Spleen (tissue), 11 donors: ENCODE results near the gene CIDEC. TPM values are rescaled to one million over a fixed set of nuclear protein-coding genes. Genes with fewer than 3 reads are reported as not detected.
"Not testable (repeated sequence)": the region's sequence is repeated elsewhere in the genome, so short reads cannot be mapped to it uniquely, and the experiment has no call there.

Experiments
- DNase-seq: peaks from one replicate; pipeline ENCODE4 v3.0.0-alpha.2; 2020
- H3K27ac ChIP-seq, 8 donors: fragments of 200-600 bp; sonication (generic) in 7 of 8; 1 replicate in 4 of 8; 2 replicates in 4 of 8; pipeline versions ENCODE4 v1.5.0 to v1.8.0; 2016 to 2021; ENCODE audit warnings: inconsistent platforms in 4 of 8, mild to moderate bottlenecking in 4 of 8, moderate library complexity in 1 of 8
- H3K27me3 ChIP-seq, 7 donors: fragments of 200-600 bp; sonication (generic) in 6 of 7; replicated peaks in 1 of 7; 1 replicate in 4 of 7; 2 replicates in 3 of 7; pipeline versions ENCODE4 v1.5.0 to v1.8.0; 2016 to 2021; ENCODE audit warnings: inconsistent platforms in 3 of 7, mild to moderate bottlenecking in 1 of 7
- H3K36me3 ChIP-seq, 6 donors: fragments of 200-600 bp; sonication (generic) in 5 of 6; 1 replicate in 4 of 6; 2 replicates in 2 of 6; pipeline versions ENCODE4 v1.5.0 to v1.8.0; 2016 to 2021; ENCODE audit warnings: inconsistent platforms in 2 of 6
- H3K4me1 ChIP-seq, 6 donors: fragments of 200-600 bp; sonication (generic) in 5 of 6; 1 replicate in 3 of 6; 2 replicates in 3 of 6; pipeline versions ENCODE4 v1.5.0 to v1.8.0; 2016 to 2021; ENCODE audit warnings: inconsistent platforms in 3 of 6
- H3K4me3 ChIP-seq, 8 donors: fragments of 200-600 bp; sonication (generic) in 7 of 8; 1 replicate in 4 of 8; 2 replicates in 4 of 8; pipeline versions ENCODE4 v1.5.0 to v1.8.0; 2016 to 2021; ENCODE audit warnings: inconsistent platforms in 4 of 8, mild to moderate bottlenecking in 4 of 8, moderate library complexity in 2 of 8
- H3K9me3 ChIP-seq, 8 donors: fragments of 200-600 bp; sonication (generic) in 7 of 8; 1 replicate in 4 of 8; 2 replicates in 4 of 8; pipeline versions ENCODE4 v1.5.0 to v1.8.0; 2016 to 2021; ENCODE audit warnings: inconsistent platforms in 4 of 8
- CTCF ChIP-seq, 11 experiments: fragments of 200-600 bp in 7 of 11; fragments of 450-650 bp in 4 of 11; sonication (generic) in 4 of 11; IDR thresholded peaks in 8 of 11; conservative IDR thresholded peaks in 3 of 11; 1 replicate in 7 of 11; 2 replicates in 4 of 11; pipeline versions ENCODE4 v1.4.0 to v1.8.0; 2016 to 2021; ENCODE audit warnings: antibody characterized with exemption in 11 of 11, inconsistent platforms in 4 of 11, mild to moderate bottlenecking in 1 of 11
- POLR2A ChIP-seq, 3 donors: fragments of 450-650 bp; IDR thresholded peaks; one replicate each; pipeline ENCODE4 v1.5.1; 2017; ENCODE audit warnings: antibody characterized with exemption in 3 of 3, mild to moderate bottlenecking in 1 of 3
- POLR2AphosphoS5 ChIP-seq, 3 donors: sonication (generic); formaldehyde crosslinking; IDR thresholded peaks; one replicate each; pipeline ENCODE4 v1.5.1; 2017; ENCODE audit warnings: antibody characterized with exemption in 3 of 3
- WGBS, 5 donors: extraction: QIAGEN DNeasy Blood & Tissue Kit in 3 of 5; methylation state at CpG; one replicate each; pipeline versions ENCODE4 v1.1.5 to v1.1.7; 2013 to 2018; 5-methylcytosine and 5-hydroxymethylcytosine counted together
- intact Hi-C: fragments of 100-400 bp; cut with DNase I; formaldehyde crosslinking; loops from one replicate; pipeline ENCODE4 v1.15.0; 2023; ENCODE audit warnings: low total_unique reads
- polyA plus RNA-seq, 3 donors: library from polyadenylated mRNA; stranded (reverse); fragments of 200-250 nt; gene quantifications; one replicate each; pipeline ENCODE4 v1.2.1, GENCODE V29; 2013
- total RNA-seq, 7 donors: library from RNA; depleted of rRNA in 3 of 7; stranded (reverse); fragments of >200 nt in 3 of 7; fragmentation: NEBNext Ultra II Directional in 4 of 7; extraction: Animal tissue kit (Norgen Biotek cat#: 25700) in 4 of 7; gene quantifications; one replicate each; pipeline versions ENCODE4 v1.1.0 to v1.2.1, GENCODE V29; 2016 to 2021
- donor health status: healthy with polysubstance abuse.
- donor health status: DM: no; HTN: no; CAD: no; lungs with moderate emphysema.
- donor health status: DM: no; HTN: no; CAD: no.
- donor health status: Bipolar disorder and iron deficiency.
- donor health status: healthy.
- donor health status: DM: no; HTN: no; CAD: no.
- donor health status: DM: yes; HTN: yes; CAD: no.

Gene CIDEC
- total and polyA plus RNA-seq, 10 donors = 0.13 to 0.24 TPM; not detected in 8

DNA sequence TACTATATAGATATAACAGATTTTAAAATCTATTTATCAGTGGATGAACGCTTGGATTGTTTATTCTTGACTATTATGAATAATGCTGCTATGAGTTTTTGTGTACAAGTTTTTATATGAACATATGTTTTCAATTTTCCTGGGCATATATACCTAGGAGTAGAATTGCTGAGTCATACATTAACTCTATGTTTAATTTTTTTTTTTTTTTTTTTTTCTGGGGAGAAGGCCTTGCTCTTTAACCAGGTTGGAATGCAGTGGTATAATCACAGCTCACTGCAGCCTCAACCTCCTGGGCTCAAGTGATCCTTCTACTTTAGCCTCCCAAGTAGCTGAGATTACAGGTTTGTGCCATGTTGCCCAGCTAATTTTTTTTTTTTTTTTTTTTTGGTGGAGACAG is 9.1 kb downstream of the CIDEC start:
- Histone ChIP-seq H3K4me3 (no peak overlapping the region), H3K36me3 (no peaks in the 10 kb centered on the region), H3K27me3 (no peaks in the 10 kb centered on the region), H3K4me1 (no peaks in the 10 kb centered on the region), H3K9me3 (no peaks in the 10 kb centered on the region), H3K27ac (no peak overlapping the region)
- WGBS, 5 donors = 47 to 100% (median 96%) methylated on average over 1 of the region's 1 CpG
- no peak for TF ChIP-seq CTCF (IDR thresholded peaks at IDR 0.05 in 8 of 11, conservative IDR thresholded peaks at IDR 0.05 in 3 of 11)
- TF ChIP-seq POLR2AphosphoS5 (IDR thresholded peaks at IDR 0.05) = no peak
- no peak for TF ChIP-seq POLR2A (IDR thresholded peaks at IDR 0.05)
- intact Hi-C loops = no loop called here
- no peak for DNase-seq

DNA sequence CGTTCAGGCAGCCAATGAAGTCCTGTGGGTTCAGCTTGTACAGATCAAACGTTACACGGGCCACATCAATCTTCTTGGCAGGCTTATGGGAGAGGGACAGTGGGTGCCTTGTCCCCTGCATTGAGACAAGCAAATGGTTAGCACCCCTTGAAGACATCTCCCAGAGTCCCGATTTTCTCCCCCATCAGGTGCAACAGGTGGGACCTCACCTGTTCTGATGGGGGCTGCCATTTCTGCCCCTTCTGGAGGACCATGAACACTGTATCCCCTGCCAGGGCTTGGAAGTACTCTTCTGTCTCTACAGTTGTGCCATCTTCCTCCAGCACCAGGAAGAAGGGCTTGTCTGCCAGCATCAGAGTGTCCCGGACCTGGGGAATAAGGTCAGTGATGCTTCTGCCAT is 10.1 kb downstream of the CIDEC start:
- H3K4me3 ChIP-seq = no peak overlapping the region
- intact Hi-C loops = no loop called here
- H3K36me3 ChIP-seq = no peaks in the 10 kb centered on the region
- WGBS, 5 donors = 62 to 90% (median 78%) methylated on average over 4 to 5 of the region's 5 CpGs
- no peaks in the 10 kb centered on the region for H3K27me3 ChIP-seq
- peak; percentile 27 for DNase-seq
- H3K27ac ChIP-seq = no peak overlapping the region
- no peaks in the 10 kb centered on the region for H3K9me3 ChIP-seq
- TF ChIP-seq CTCF (IDR thresholded peaks at IDR 0.05 in 8 of 11, conservative IDR thresholded peaks at IDR 0.05 in 3 of 11) (no peak), POLR2AphosphoS5 (IDR thresholded peaks at IDR 0.05) (no peak), POLR2A (IDR thresholded peaks at IDR 0.05) (no peak)
- peaks cover 0 to 2% (median under 1%) of the 10 kb centered on the region in 6 donors for H3K4me1 ChIP-seq

DNA sequence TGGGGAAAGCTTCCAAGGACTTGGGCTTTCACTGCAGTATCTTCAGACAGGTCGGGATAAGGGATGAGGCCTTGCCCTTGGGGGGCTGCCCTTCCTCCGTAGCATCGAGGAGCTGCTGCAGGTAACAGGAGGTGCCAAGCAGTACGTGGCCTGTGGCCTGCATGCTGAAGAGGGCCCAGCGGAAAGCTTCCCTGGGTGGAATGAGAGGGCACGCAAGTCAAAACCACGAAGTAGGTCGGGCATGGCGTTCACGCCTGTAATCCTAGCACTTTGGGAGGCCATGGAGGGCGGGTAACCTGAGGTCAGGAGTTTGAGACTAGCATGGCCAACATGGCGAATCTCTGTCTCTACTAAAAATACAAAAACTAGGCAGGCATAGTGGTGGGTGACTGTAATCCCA is 12.9 kb downstream of the CIDEC start:
- intact Hi-C loops = no loop called here

GRCh38 chr3:9866639-9867038 is 13.4 kb downstream of the CIDEC start:
- no peak overlapping the region for H3K4me3 ChIP-seq
- H3K36me3 ChIP-seq = no peaks in the 10 kb centered on the region
- WGBS, 5 donors = 89 to 97% (median 94%) methylated on average over 6 to 8 of the region's 8 CpGs
- no peak for DNase-seq
- H3K27me3 ChIP-seq = peaks cover 0 to 16% (median 0%) of the 10 kb centered on the region in 7 donors
- no peaks in the 10 kb centered on the region for H3K9me3 ChIP-seq
- TF ChIP-seq POLR2A (IDR thresholded peaks at IDR 0.05) (no peak), POLR2AphosphoS5 (IDR thresholded peaks at IDR 0.05) (no peak), CTCF (IDR thresholded peaks at IDR 0.05 in 8 of 11, conservative IDR thresholded peaks at IDR 0.05 in 3 of 11) (no peak)
- peaks cover 0 to 29% (median 16%) of the 10 kb centered on the region in 6 donors for H3K4me1 ChIP-seq
- intact Hi-C loops = no loop called here
- H3K27ac ChIP-seq = no peak overlapping the region

More for the DNA sequence above, 12.9 kb downstream of the CIDEC start:
- no peak overlapping the region for H3K4me3 ChIP-seq
- H3K4me1 ChIP-seq = peaks cover 0 to 28% (median 16%) of the 10 kb centered on the region in 6 donors
- H3K9me3 ChIP-seq = no peaks in the 10 kb centered on the region
- DNase-seq = peak; percentile 56
- peaks cover 0 to 15% (median 0%) of the 10 kb centered on the region in 7 donors for H3K27me3 ChIP-seq
- no peak for TF ChIP-seq POLR2AphosphoS5 (IDR thresholded peaks at IDR 0.05)
- no peak for TF ChIP-seq POLR2A (IDR thresholded peaks at IDR 0.05)
- no peak for TF ChIP-seq CTCF (IDR thresholded peaks at IDR 0.05 in 8 of 11, conservative IDR thresholded peaks at IDR 0.05 in 3 of 11)
- no peaks in the 10 kb centered on the region for H3K36me3 ChIP-seq
- H3K27ac ChIP-seq = no peak overlapping the region
- 81 to 90% (median 86%) methylated on average over 12 of the region's 12 CpGs for WGBS, 5 donors

GRCh38 chr3:9865125-9865637 is 14.9 kb downstream of the CIDEC start:
- DNase-seq = peak; percentile 18
- H3K36me3 ChIP-seq, H3K9me3 ChIP-seq, H3K4me3 ChIP-seq, intact Hi-C loops: not testable (repeated sequence)
- WGBS, 5 donors = 87 to 91% (median 89%) methylated on average over 10 of the region's 10 CpGs
- Histone ChIP-seq H3K4me1 (peaks cover 0 to 29% (median 16%) of the 10 kb centered on the region in 6 donors), H3K27me3 (peaks cover 0 to 16% (median 0%) of the 10 kb centered on the region in 7 donors), H3K27ac (peak overlapping the region in 4 of 8 donors; percentile 39 to 62 (median 45))
